ENCODE data around the gene GRIN2A.

The GRIN2A gene

GRCh38 chr16:10128397-10129258, 53.6 kb downstream of the GRIN2A start:
- no peak for DNase-seq

- DNase-seq: no peak
Observed at GRCh38 chr16:10126686-10127085, 55.5 kb downstream of the GRIN2A start.

GRCh38 chr16:10123141-10123540, 59.1 kb downstream of the GRIN2A start:
- DNase-seq: no peak

- DNase-seq: no peak
Observed at GRCh38 chr16:10122546-10122945, 59.7 kb downstream of the GRIN2A start.

GRCh38 chr16:10121897-10122425, 60.3 kb downstream of the GRIN2A start:
- no peak for DNase-seq

- DNase-seq: no peak
Observed at GRCh38 chr16:10121491-10121890, 60.7 kb downstream of the GRIN2A start.

- DNase-seq: no peak
Observed at GRCh38 chr16:10120953-10121352, 61.3 kb downstream of the GRIN2A start.

GRCh38 chr16:10114409-10114808, 67.8 kb downstream of the GRIN2A start:
- DNase-seq: no peak

- DNase-seq: no peak
Observed at GRCh38 chr16:10113248-10113647, 69.0 kb downstream of the GRIN2A start.

- DNase-seq: no peak
Observed at GRCh38 chr16:10112021-10112420, 70.2 kb downstream of the GRIN2A start.

GRCh38 chr16:10111156-10111761, 71.0 kb downstream of the GRIN2A start:
- no peak for DNase-seq

GRCh38 chr16:10110552-10110951, 71.7 kb downstream of the GRIN2A start:
- DNase-seq: no peak

- no peak for DNase-seq
Observed at GRCh38 chr16:10107081-10107480, 75.1 kb downstream of the GRIN2A start.

GRCh38 chr16:10103700-10104099, 78.5 kb downstream of the GRIN2A start:
- no peak for DNase-seq

- no peak for DNase-seq
Observed at GRCh38 chr16:10103118-10103517, 79.1 kb downstream of the GRIN2A start.

- DNase-seq: no peak
Observed at GRCh38 chr16:10100829-10101228, 81.4 kb downstream of the GRIN2A start.

GRCh38 chr16:10098991-10099390, 83.2 kb downstream of the GRIN2A start:
- no peak for DNase-seq

- DNase-seq: no peak
Observed at GRCh38 chr16:10097271-10097670, 85.0 kb downstream of the GRIN2A start.

- no peak for DNase-seq
Observed at GRCh38 chr16:10093576-10093975, 88.7 kb downstream of the GRIN2A start.

- no peak for DNase-seq
Observed at GRCh38 chr16:10090816-10091215, 91.4 kb downstream of the GRIN2A start.

- no peak for DNase-seq
Observed at GRCh38 chr16:10088380-10088793, 93.8 kb downstream of the GRIN2A start.

- DNase-seq: no peak
Observed at GRCh38 chr16:10087151-10087550, 95.1 kb downstream of the GRIN2A start.

- no peak for DNase-seq
Observed at GRCh38 chr16:10086620-10087019, 95.6 kb downstream of the GRIN2A start.

GRCh38 chr16:10085078-10085798, 97.0 kb downstream of the GRIN2A start:
- DNase-seq: no peak
